NK-92 (cell line): ENCODE results near the gene DAB2IP.

Experiments used
- DNase-seq: peaks from one replicate; lab custom pipeline; 2025; ENCODE audit not compliant: unreplicated experiment; lab: John Stamatoyannopoulos, UW

Gene DAB2IP

GRCh38 chr9:121833061-121833460, 181.6 kb downstream of the DAB2IP start:
- DNase-seq: no peak
